ENCODE results near the gene PARK7.

Gene PARK7

GRCh38 chr1:7964476-7964875 is 3.0 kb downstream of the PARK7 start:
- H3K4me3 ChIP-seq (ENCODE audit: low read depth, low read length) = no peak overlapping the region
- TF ChIP-seq CTCF (IDR thresholded peaks at IDR 0.05; ENCODE audit: low read depth, low read length) = no peak
- in situ Hi-C loops (cut with HindIII; ENCODE audit: low sequenced_read_pairs) = no loop called here
- DNase-seq (ENCODE audit: low read depth, low spot score) = no peak

- in situ Hi-C loops (cut with HindIII; ENCODE audit: low sequenced_read_pairs) = no loop called here
- no peak for TF ChIP-seq CTCF (IDR thresholded peaks at IDR 0.05; ENCODE audit: low read depth, low read length)
Observed at GRCh38 chr1:7967196-7967595, 5.7 kb downstream of the PARK7 start.

GRCh38 chr1:7967651-7968050 is 6.1 kb downstream of the PARK7 start:
- no peak for TF ChIP-seq CTCF (IDR thresholded peaks at IDR 0.05; ENCODE audit: low read depth, low read length)
- no peak for DNase-seq (ENCODE audit: low read depth, low spot score)
- no peak overlapping the region for H3K4me3 ChIP-seq (ENCODE audit: low read depth, low read length)
- in situ Hi-C loops (cut with HindIII; ENCODE audit: low sequenced_read_pairs) = no loop called here

More at GRCh38 chr1:7967196-7967595, 5.7 kb downstream of the PARK7 start:
- DNase-seq (ENCODE audit: low read depth, low spot score) = no peak
- no peak overlapping the region for H3K4me3 ChIP-seq (ENCODE audit: low read depth, low read length)

- no peak for TF ChIP-seq CTCF (IDR thresholded peaks at IDR 0.05; ENCODE audit: low read depth, low read length)
- H3K4me3 ChIP-seq (ENCODE audit: low read depth, low read length) = no peak overlapping the region
- in situ Hi-C loops (cut with HindIII; ENCODE audit: low sequenced_read_pairs) = no loop called here
- no peak for DNase-seq (ENCODE audit: low read depth, low spot score)
Observed at GRCh38 chr1:7970246-7970645, 8.7 kb downstream of the PARK7 start.

GRCh38 chr1:7971024-7971423 is 9.5 kb downstream of the PARK7 start:
- no peak for TF ChIP-seq CTCF (IDR thresholded peaks at IDR 0.05; ENCODE audit: low read depth, low read length)
- H3K4me3 ChIP-seq (ENCODE audit: low read depth, low read length) = no peak overlapping the region
- in situ Hi-C loops (cut with HindIII; ENCODE audit: low sequenced_read_pairs) = no loop called here
- no peak for DNase-seq (ENCODE audit: low read depth, low spot score)

GRCh38 chr1:7972285-7972684 is 10.8 kb downstream of the PARK7 start:
- no peak for TF ChIP-seq CTCF (IDR thresholded peaks at IDR 0.05; ENCODE audit: low read depth, low read length)
- H3K4me3 ChIP-seq (ENCODE audit: low read depth, low read length) = no peak overlapping the region
- in situ Hi-C loops (cut with HindIII; ENCODE audit: low sequenced_read_pairs) = no loop called here
- no peak for DNase-seq (ENCODE audit: low read depth, low spot score)

- DNase-seq (ENCODE audit: low read depth, low spot score) = no peak
- in situ Hi-C loops (cut with HindIII; ENCODE audit: low sequenced_read_pairs) = no loop called here
- H3K4me3 ChIP-seq (ENCODE audit: low read depth, low read length) = no peak overlapping the region
- TF ChIP-seq CTCF (IDR thresholded peaks at IDR 0.05; ENCODE audit: low read depth, low read length) = no peak
Observed at GRCh38 chr1:7973086-7973485, 11.6 kb downstream of the PARK7 start.
